MCF 10A (cell line): ENCODE measurements around the gene HECW1. TPM values are rescaled to one million over a fixed set of nuclear protein-coding genes. Genes with fewer than 3 reads are reported as not detected.

Experiments used
- BruUV-seq: library from RNA; stranded (reverse); fragments of 400-500 nt; replicated peaks from 2 replicates; lab custom pipeline; 2021; lab: Mats Ljungman, UMichigan
- CTCF ChIA-PET: fragments of 300-600 bp; sonication (Branson Sonifier 250); formaldehyde crosslinking; extraction: SDS; loops from one replicate; lab custom pipeline; 2021; ENCODE audit warnings: antibody characterized with exemption, inconsistent platforms; lab: Yijun Ruan, JAX
- POLR2A ChIA-PET: fragments of 300-600, 350-650 bp; sonication (Branson Sonifier 250); formaldehyde crosslinking; extraction: SDS; loops from one replicate; lab custom pipeline; 2020; ENCODE audit warnings: antibody characterized with exemption, inconsistent platforms; lab: Yijun Ruan, JAX
- DNase-seq: peaks from one replicate; pipeline ENCODE4 v3.0.0-alpha.2; 2018; ENCODE audit not compliant: unreplicated experiment
- H3K27ac Mint-ChIP-seq: one replicate; pipeline ENCODE4 v1.8.0; 2022; ENCODE audit warnings: mild to moderate bottlenecking, low read depth, mixed read lengths; ENCODE audit not compliant: unreplicated experiment
- H3K27me3 Mint-ChIP-seq: one replicate; pipeline ENCODE4 v1.8.0; 2022; ENCODE audit warnings: mixed read lengths; ENCODE audit not compliant: insufficient read depth, unreplicated experiment
- H3K36me3 Mint-ChIP-seq: one replicate; pipeline ENCODE4 v1.8.0; 2022; ENCODE audit warnings: mild to moderate bottlenecking, moderate library complexity, mixed read lengths; ENCODE audit not compliant: insufficient read depth, unreplicated experiment
- H3K4me1 Mint-ChIP-seq: one replicate; pipeline ENCODE4 v1.8.0; 2022; ENCODE audit warnings: mixed read lengths; ENCODE audit not compliant: insufficient read depth, unreplicated experiment
- H3K4me3 Mint-ChIP-seq: one replicate; pipeline ENCODE4 v1.8.0; 2022; ENCODE audit warnings: mild to moderate bottlenecking, moderate library complexity, mixed read lengths; ENCODE audit not compliant: unreplicated experiment
- H3K9me3 Mint-ChIP-seq: one replicate; pipeline ENCODE4 v1.8.0; 2022; ENCODE audit warnings: mixed read lengths; ENCODE audit not compliant: unreplicated experiment
- intact Hi-C: fragments of 100-400 bp; cut with micrococcal nuclease; formaldehyde crosslinking; loops from 2 replicates; pipeline ENCODE4 v1.14.1; 2022
- total RNA-seq: library from RNA; stranded (reverse); gene quantifications from 2 replicates; pipeline ENCODE4 v1.2.3, GENCODE V29; 2022
- TF ChIP-seq, protein P1 (sequence below): fragments of 200-600 bp; IDR thresholded peaks from one replicate; pipeline ENCODE4 v1.8.0; 2022; ENCODE audit warnings: antibody characterized with exemption, mild to moderate bottlenecking; ENCODE audit not compliant: unreplicated experiment

The HECW1 gene
- total RNA-seq, 1 experiment from 2014 or later, result not detected

DNA sequence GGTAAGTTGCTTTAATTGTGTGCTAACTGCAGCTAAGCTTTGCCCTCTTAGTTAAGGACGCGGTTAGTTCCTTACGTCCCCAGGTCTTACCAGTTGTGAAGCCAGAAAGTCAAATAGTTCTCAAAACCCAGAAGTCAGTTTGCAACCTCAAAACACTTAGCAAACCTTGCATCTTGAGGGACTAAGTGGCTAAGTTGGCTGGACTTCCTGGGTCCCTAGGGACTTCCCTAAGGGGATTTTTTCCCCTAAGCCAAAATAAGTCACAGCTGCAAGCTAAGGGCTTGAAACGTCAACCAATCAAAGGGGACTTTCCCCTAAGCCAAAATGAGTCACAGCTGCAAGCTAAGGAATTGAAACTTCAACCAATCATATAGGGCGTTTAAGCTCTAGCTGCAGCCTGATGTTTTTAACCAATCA, 36.2 kb upstream of the HECW1 start:
- CTCF ChIA-PET, result interaction anchor here (0.6 kb wide), 1 partner anchor 49 kb away, joined by 3 read pairs; no protein-coding TSS in a partner anchor
- peak; percentile 3 for DNase-seq
- no TSS peak for BruUV-seq
- Mint-ChIP-seq H3K36me3 (no peaks in the 10 kb centered on the region), H3K27me3 (peaks cover 32% of the 10 kb centered on the region), H3K4me3 (no peak overlapping the region), H3K4me1 (no peaks in the 10 kb centered on the region), H3K27ac (no peak overlapping the region), H3K9me3 (no peaks in the 10 kb centered on the region)
- POLR2A ChIA-PET, result interaction anchor here (0.6 kb wide), 1 partner anchor 9 kb away, joined by 3 read pairs; no protein-coding TSS in a partner anchor
- intact Hi-C loops, result no loop called here
- TF ChIP-seq, protein P1, sequence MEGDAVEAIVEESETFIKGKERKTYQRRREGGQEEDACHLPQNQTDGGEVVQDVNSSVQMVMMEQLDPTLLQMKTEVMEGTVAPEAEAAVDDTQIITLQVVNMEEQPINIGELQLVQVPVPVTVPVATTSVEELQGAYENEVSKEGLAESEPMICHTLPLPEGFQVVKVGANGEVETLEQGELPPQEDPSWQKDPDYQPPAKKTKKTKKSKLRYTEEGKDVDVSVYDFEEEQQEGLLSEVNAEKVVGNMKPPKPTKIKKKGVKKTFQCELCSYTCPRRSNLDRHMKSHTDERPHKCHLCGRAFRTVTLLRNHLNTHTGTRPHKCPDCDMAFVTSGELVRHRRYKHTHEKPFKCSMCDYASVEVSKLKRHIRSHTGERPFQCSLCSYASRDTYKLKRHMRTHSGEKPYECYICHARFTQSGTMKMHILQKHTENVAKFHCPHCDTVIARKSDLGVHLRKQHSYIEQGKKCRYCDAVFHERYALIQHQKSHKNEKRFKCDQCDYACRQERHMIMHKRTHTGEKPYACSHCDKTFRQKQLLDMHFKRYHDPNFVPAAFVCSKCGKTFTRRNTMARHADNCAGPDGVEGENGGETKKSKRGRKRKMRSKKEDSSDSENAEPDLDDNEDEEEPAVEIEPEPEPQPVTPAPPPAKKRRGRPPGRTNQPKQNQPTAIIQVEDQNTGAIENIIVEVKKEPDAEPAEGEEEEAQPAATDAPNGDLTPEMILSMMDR, result no peak

DNA sequence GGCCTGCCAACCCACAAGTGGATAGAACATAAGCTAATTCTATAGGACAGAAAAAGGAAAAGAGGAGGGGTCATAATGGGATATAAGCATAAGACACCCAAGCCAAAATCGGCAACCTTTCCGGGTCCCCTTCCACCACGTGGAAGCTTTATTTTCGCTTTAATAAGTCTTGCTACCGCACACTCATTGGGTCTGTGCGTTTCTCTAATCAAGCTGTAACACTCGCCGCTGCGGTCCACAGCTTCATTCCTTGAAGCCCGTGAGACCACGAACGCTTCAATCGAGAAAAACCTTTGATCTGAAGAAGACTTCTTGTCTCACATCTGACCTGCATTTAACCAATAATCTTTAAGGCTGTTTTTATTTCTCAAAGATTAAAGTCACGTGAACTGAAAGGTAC, 35.8 kb upstream of the HECW1 start:
- ChIA-PET CTCF (interaction anchor here (0.5 to 0.7 kb wide), 4 partner anchors 36 to 944 kb away, joined by 3 to 4 read pairs (median 3); no protein-coding TSS in a partner anchor), POLR2A (interaction anchor here (0.6 to 0.7 kb wide), 2 partner anchors 10 to 98 kb away, joined by 3 read pairs; no protein-coding TSS in a partner anchor)
- DNase-seq, result no peak
- H3K27me3 Mint-ChIP-seq, result peaks cover 27% of the 10 kb centered on the region
- intact Hi-C loops, result no loop called here
- H3K4me1 Mint-ChIP-seq, result no peaks in the 10 kb centered on the region
- BruUV-seq, result no TSS peak
- H3K4me3 Mint-ChIP-seq, result no peak overlapping the region
- TF ChIP-seq, protein P1, result no peak
- H3K27ac Mint-ChIP-seq, result no peak overlapping the region
- no peaks in the 10 kb centered on the region for H3K9me3 Mint-ChIP-seq
- H3K36me3 Mint-ChIP-seq, result no peaks in the 10 kb centered on the region

- intact Hi-C loops, result no loop called here
- no peak overlapping the region for H3K27ac Mint-ChIP-seq
- no peaks in the 10 kb centered on the region for H3K9me3 Mint-ChIP-seq
- H3K4me1 Mint-ChIP-seq, result no peaks in the 10 kb centered on the region
- peaks cover 29% of the 10 kb centered on the region for H3K27me3 Mint-ChIP-seq
- H3K36me3 Mint-ChIP-seq, result no peaks in the 10 kb centered on the region
- ChIA-PET POLR2A (no interaction called here), CTCF (interaction anchor here (0.5 to 0.7 kb wide), 3 partner anchors 36 to 944 kb away, joined by 3 to 4 read pairs (median 3); no protein-coding TSS in a partner anchor)
- TF ChIP-seq, protein P1, result no peak
- no TSS peak for BruUV-seq
- H3K4me3 Mint-ChIP-seq, result no peak overlapping the region
- DNase-seq, result no peak
These were observed 35.2 kb upstream of the HECW1 start for GRCh38 chr7:43077285-43077684.

GRCh38 chr7:43077732-43078391, 34.6 kb upstream of the HECW1 start:
- POLR2A ChIA-PET, result interaction anchor here (0.6 kb wide), 1 partner anchor 33 kb away, joined by 4 read pairs; no protein-coding TSS in a partner anchor
- TF ChIP-seq, protein P1, result no peak
- BruUV-seq, result no TSS peak
- peaks cover 35% of the 10 kb centered on the region for H3K27me3 Mint-ChIP-seq
- DNase-seq, result no peak
- CTCF ChIA-PET, result no interaction called here
- H3K27ac Mint-ChIP-seq, result no peak overlapping the region
- no peak overlapping the region for H3K4me3 Mint-ChIP-seq
- intact Hi-C loops, result no loop called here
- H3K4me1 Mint-ChIP-seq, result no peaks in the 10 kb centered on the region
- H3K36me3 Mint-ChIP-seq, result no peaks in the 10 kb centered on the region
- no peaks in the 10 kb centered on the region for H3K9me3 Mint-ChIP-seq
